ENCODE results near the gene MAP1B.

MAP1B gene

DNA sequence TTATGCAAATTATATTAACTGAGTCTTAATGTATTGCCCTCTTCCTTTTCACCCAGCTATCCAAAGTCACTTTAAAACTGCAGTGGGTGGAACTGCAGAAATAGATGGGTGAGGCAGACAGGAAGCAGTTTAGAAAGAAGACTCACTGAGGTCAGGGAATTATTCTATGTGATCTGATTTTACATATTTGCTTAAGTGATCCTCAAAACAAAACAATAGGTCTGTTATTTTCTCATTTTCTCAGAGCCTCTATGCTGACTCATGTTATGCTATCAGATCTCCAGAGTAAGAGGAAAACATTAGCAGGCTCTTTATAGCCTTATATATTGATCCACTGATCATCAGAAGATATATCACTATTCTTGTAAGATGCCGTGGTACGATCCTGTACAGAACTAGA lies 149.3 kb downstream of the MAP1B start:
- DNase-seq (ENCODE audit: low spot score): no peak
- TF ChIP-seq, protein P1, sequence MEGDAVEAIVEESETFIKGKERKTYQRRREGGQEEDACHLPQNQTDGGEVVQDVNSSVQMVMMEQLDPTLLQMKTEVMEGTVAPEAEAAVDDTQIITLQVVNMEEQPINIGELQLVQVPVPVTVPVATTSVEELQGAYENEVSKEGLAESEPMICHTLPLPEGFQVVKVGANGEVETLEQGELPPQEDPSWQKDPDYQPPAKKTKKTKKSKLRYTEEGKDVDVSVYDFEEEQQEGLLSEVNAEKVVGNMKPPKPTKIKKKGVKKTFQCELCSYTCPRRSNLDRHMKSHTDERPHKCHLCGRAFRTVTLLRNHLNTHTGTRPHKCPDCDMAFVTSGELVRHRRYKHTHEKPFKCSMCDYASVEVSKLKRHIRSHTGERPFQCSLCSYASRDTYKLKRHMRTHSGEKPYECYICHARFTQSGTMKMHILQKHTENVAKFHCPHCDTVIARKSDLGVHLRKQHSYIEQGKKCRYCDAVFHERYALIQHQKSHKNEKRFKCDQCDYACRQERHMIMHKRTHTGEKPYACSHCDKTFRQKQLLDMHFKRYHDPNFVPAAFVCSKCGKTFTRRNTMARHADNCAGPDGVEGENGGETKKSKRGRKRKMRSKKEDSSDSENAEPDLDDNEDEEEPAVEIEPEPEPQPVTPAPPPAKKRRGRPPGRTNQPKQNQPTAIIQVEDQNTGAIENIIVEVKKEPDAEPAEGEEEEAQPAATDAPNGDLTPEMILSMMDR (IDR thresholded peaks at IDR 0.05; ENCODE audit: borderline replicate concordance, control extremely low read depth, extremely low read depth, insufficient read depth, missing control alignments): no peak
- in situ Hi-C loops (cut with MboI; ENCODE audit: low sequenced_read_pairs, unreplicated experiment): no loop called here

All from GM13976 (cell line).